ENCODE measurements around the gene CRYBA2.

DNA sequence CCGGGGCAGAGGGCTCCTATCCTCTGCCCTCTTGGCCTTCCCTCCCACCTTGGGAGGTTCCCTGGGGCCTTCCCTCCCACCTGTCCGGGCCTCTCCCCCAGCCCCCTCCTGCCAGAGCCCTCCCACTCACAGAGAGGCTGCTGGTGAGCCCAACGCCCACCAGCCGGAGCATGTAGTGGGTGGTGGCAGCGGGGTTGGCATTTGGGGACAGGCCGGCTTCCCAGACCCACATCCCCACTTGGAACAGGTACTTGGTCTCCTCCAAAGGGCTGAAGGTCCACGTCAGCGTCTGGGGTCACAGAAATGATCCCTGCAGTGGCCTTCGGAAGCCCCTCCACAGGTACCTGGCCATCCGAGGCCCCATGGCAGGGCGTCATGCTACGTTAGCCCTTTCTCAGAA lies 28.8 kb upstream of the CRYBA2 start:
- TF ChIP-seq EZH2 (IDR thresholded peaks at IDR 0.05; ENCODE audit: borderline replicate concordance, low read depth, low read length, severe bottlenecking) (no peak), POLR2A (IDR thresholded peaks at IDR 0.05; ENCODE audit: low read depth, low read length) (no peak), POLR2AphosphoS5 (IDR thresholded peaks at IDR 0.05; ENCODE audit: insufficient read depth, low read depth, low read length) (no peak), JUN (IDR thresholded peaks at IDR 0.05; ENCODE audit: borderline replicate concordance, insufficient read depth, insufficient read length, low read depth) (no peak), GATA2 (IDR thresholded peaks at IDR 0.05; ENCODE audit: insufficient read depth, insufficient read length, low read depth, low read length) (no peak), FOS (IDR thresholded peaks at IDR 0.05; ENCODE audit: borderline replicate concordance, insufficient read depth, low read length) (no peak), MYC (IDR thresholded peaks at IDR 0.05; ENCODE audit: low read depth, low read length) (no peak)
- TF ChIP-seq, protein P1, sequence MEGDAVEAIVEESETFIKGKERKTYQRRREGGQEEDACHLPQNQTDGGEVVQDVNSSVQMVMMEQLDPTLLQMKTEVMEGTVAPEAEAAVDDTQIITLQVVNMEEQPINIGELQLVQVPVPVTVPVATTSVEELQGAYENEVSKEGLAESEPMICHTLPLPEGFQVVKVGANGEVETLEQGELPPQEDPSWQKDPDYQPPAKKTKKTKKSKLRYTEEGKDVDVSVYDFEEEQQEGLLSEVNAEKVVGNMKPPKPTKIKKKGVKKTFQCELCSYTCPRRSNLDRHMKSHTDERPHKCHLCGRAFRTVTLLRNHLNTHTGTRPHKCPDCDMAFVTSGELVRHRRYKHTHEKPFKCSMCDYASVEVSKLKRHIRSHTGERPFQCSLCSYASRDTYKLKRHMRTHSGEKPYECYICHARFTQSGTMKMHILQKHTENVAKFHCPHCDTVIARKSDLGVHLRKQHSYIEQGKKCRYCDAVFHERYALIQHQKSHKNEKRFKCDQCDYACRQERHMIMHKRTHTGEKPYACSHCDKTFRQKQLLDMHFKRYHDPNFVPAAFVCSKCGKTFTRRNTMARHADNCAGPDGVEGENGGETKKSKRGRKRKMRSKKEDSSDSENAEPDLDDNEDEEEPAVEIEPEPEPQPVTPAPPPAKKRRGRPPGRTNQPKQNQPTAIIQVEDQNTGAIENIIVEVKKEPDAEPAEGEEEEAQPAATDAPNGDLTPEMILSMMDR (IDR thresholded peaks at IDR 0.05; ENCODE audit: extremely low read depth in 1 of 2, insufficient read depth in 1 of 2, low read depth in 1 of 2, low read length in 2 of 2) = no peak
- TF ChIP-seq, protein P2, sequence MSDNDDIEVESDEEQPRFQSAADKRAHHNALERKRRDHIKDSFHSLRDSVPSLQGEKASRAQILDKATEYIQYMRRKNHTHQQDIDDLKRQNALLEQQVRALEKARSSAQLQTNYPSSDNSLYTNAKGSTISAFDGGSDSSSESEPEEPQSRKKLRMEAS (IDR thresholded peaks at IDR 0.05; ENCODE audit: insufficient read depth, insufficient read length) = no peak
